ENCODE measurements around the gene CYSTM1. TPM values are rescaled to one million over a fixed set of nuclear protein-coding genes. Genes with fewer than 3 reads are reported as not detected.

The CYSTM1 gene
- total and polyA plus RNA-seq, 2 experiments from 2014 or later = 16.0 to 42.3 TPM

DNA sequence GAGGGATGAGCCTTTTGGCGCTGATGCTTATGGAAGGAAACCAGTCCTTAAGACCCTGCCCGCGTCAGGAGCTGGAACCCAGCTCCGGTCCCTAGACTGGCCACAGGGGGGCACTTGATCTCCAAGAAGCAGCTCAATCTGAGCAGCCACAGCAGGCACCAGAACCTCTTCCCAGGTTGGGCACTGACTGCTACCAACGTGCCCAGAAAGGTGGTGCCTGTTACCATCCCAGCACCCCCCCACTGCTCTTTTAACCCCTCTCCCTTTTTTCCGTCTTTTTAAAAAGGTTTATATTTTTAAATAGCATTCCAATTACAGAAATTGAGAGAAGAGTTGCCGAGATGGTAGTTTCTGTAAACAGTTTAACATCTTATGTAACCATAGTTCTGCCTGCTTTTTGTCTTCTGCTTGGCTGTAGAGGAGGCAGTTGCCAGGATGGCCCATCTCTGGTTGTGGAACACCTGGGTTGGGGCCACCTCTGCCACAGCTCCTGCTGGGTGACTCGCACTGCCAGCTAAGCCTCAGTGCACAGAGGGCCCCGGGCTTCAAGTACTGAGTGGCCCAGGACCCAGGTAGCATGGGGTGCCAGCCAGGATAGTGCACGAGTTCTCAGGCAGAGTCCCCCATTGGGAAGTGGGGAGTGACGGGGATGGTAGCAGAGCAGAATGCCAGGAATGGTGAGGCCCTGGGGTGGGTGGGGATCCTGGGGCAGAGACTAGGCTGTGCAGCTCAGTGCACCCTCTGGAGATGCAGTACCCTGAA lies 65.1 kb downstream of the CYSTM1 start:
- H3K27me3 ChIP-seq (replicated peaks; ENCODE audit: insufficient read depth) = no peaks in the 10 kb centered on the region
- TF ChIP-seq EZH2 (IDR thresholded peaks at IDR 0.05; ENCODE audit: insufficient read depth, poor library complexity, severe bottlenecking) = no peak
- H3K9me2 ChIP-seq (ENCODE audit: insufficient read depth) = no peaks in the 10 kb centered on the region
- DNase-seq = peak; percentile 82
- peaks cover 5% of the 10 kb centered on the region; the same call in 1 of the 2 replicates for H3F3A ChIP-seq (ENCODE audit: insufficient read depth)
- no peak overlapping the region for H3K27ac ChIP-seq
- 31 to 34% methylated on average over 10 to 11 of the region's 11 CpGs for WGBS, 2 experiments (ENCODE audit: low coverage in 1 of 2, low lambda C conversion rate in 2 of 2, missing lambda C conversion rate in 2 of 2)
- H3K9me3 ChIP-seq (ENCODE audit: low read depth) = no peaks in the 10 kb centered on the region
- H3K36me3 ChIP-seq (ENCODE audit: low read depth) = no peaks in the 10 kb centered on the region
- in situ Hi-C loops (cut with MboI) = no loop called here
- 0 out of 2 replicates have a peak, but pooled peaks cover 5% of the 10 kb centered on the region for H3K79me2 ChIP-seq (ENCODE audit: insufficient read depth)
- no peak overlapping the region for H3K9ac ChIP-seq
- H3K4me3 ChIP-seq = no peak overlapping the region
- no peak overlapping the region for H3K4me2 ChIP-seq (ENCODE audit: unreplicated experiment)
- H3K4me1 ChIP-seq (ENCODE audit: insufficient read depth) = peaks cover 19% of the 10 kb centered on the region
- H2AFZ ChIP-seq = no peak overlapping the region
- H4K20me1 ChIP-seq (ENCODE audit: insufficient read depth) = no peaks in the 10 kb centered on the region

DNA sequence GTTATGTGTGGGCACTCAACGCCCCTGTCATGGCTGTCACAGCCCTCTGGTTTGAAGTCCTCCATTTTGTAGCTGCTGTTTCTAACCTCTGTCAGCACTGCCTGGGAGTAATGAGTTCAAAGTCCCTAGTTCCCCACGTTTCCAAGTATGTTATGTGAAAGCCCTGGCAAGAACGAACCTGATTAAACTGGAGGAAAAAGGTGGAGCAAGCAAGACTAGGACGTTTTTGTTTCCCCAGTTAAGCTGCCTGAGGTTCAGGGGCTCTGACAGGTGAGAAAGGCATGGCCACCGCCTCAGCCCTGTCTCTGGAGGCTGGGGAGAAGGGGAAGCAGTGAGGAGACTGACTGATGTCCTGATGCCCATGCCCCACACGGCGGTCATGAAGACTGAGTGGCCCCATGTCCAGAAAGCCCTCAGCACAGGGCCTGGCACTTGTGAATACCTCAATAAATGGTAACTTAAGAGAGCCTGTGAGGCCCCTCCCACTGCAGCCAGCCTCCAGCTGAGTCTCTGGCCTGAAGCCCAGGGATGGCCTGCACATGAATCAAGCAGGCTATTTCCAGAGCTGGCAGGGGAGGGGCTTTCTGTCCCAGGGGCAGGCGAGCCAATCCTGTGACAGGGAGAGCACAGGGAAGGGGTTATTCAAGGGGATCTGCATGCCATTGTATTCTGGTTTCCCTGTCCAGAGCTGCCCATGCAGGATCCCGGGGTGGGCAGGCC lies 66.2 kb downstream of the CYSTM1 start:
- in situ Hi-C loops (cut with MboI) = no loop called here
- Histone ChIP-seq H3K4me3 (no peak overlapping the region), H3F3A (ENCODE audit: insufficient read depth) (peaks cover 11% of the 10 kb centered on the region), H3K9me2 (ENCODE audit: insufficient read depth) (no peaks in the 10 kb centered on the region), H4K20me1 (ENCODE audit: insufficient read depth) (no peaks in the 10 kb centered on the region), H3K27me3 (replicated peaks; ENCODE audit: insufficient read depth) (no peaks in the 10 kb centered on the region), H3K27ac (peak overlapping the region; percentile 11; the same call in 1 of the 2 replicates), H3K9me3 (ENCODE audit: low read depth) (no peaks in the 10 kb centered on the region), H3K36me3 (ENCODE audit: low read depth) (no peaks in the 10 kb centered on the region), H3K4me2 (ENCODE audit: unreplicated experiment) (peak overlapping the region; percentile 33), H3K79me2 (ENCODE audit: insufficient read depth) (0 out of 2 replicates have a peak, but pooled peaks cover 6% of the 10 kb centered on the region), H3K9ac (peak overlapping the region; percentile 27; the same call in 1 of the 2 replicates), H2AFZ (no peak overlapping the region), H3K4me1 (ENCODE audit: insufficient read depth) (peaks cover 29% of the 10 kb centered on the region)
- DNase-seq = peak; percentile 95
- TF ChIP-seq EZH2phosphoT487 (IDR thresholded peaks at IDR 0.05; ENCODE audit: insufficient read depth, low read depth) (no peak), EZH2 (IDR thresholded peaks at IDR 0.05; ENCODE audit: insufficient read depth, poor library complexity, severe bottlenecking) (no peak)
- WGBS, 2 experiments (ENCODE audit: low coverage in 1 of 2, low lambda C conversion rate in 2 of 2, missing lambda C conversion rate in 2 of 2) = 6 to 14% methylated on average over 9 of the region's 9 CpGs

DNA sequence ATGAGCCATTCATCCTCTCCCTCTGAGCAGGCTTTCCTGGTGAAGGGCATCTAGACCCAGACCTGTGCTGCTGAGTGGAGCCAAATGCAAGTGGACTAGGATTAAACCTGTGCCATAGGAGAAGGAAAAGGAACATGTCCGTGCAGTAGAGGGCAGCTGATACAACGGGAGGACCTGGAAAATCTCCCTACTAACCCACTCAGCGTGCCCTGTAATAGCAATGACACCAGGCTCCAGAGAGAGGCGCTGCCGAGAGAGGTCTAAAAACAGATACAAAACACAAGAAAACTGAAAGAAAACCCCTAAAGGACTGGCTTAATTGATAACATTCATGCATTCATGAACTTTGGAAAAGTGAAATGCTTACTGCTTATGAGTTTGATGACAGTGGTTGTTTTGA lies 67.1 kb downstream of the CYSTM1 start:
- Histone ChIP-seq H3K79me2 (ENCODE audit: insufficient read depth) (0 out of 2 replicates have a peak, but pooled peaks cover 6% of the 10 kb centered on the region), H3K4me3 (no peak overlapping the region), H3K27me3 (replicated peaks; ENCODE audit: insufficient read depth) (no peaks in the 10 kb centered on the region), H3K36me3 (ENCODE audit: low read depth) (no peaks in the 10 kb centered on the region), H2AFZ (no peak overlapping the region), H3K9me2 (ENCODE audit: insufficient read depth) (no peaks in the 10 kb centered on the region), H3K4me1 (ENCODE audit: insufficient read depth) (peaks cover 38% of the 10 kb centered on the region), H3K9ac (no peak overlapping the region), H3K27ac (peak overlapping the region; percentile 11; the same call in 1 of the 2 replicates), H4K20me1 (ENCODE audit: insufficient read depth) (no peaks in the 10 kb centered on the region), H3F3A (ENCODE audit: insufficient read depth) (peaks cover 18% of the 10 kb centered on the region), H3K4me2 (ENCODE audit: unreplicated experiment) (no peak overlapping the region), H3K9me3 (ENCODE audit: low read depth) (no peaks in the 10 kb centered on the region)
- 33 to 38% methylated on average over 5 of the region's 5 CpGs for WGBS, 2 experiments (ENCODE audit: low coverage in 1 of 2, low lambda C conversion rate in 2 of 2, missing lambda C conversion rate in 2 of 2)
- peak; percentile 59 for DNase-seq
- in situ Hi-C loops (cut with MboI) = no loop called here
- TF ChIP-seq EZH2phosphoT487 (IDR thresholded peaks at IDR 0.05; ENCODE audit: insufficient read depth, low read depth) = no peak
- TF ChIP-seq EZH2 (IDR thresholded peaks at IDR 0.05; ENCODE audit: insufficient read depth, poor library complexity, severe bottlenecking) = no peak

DNA sequence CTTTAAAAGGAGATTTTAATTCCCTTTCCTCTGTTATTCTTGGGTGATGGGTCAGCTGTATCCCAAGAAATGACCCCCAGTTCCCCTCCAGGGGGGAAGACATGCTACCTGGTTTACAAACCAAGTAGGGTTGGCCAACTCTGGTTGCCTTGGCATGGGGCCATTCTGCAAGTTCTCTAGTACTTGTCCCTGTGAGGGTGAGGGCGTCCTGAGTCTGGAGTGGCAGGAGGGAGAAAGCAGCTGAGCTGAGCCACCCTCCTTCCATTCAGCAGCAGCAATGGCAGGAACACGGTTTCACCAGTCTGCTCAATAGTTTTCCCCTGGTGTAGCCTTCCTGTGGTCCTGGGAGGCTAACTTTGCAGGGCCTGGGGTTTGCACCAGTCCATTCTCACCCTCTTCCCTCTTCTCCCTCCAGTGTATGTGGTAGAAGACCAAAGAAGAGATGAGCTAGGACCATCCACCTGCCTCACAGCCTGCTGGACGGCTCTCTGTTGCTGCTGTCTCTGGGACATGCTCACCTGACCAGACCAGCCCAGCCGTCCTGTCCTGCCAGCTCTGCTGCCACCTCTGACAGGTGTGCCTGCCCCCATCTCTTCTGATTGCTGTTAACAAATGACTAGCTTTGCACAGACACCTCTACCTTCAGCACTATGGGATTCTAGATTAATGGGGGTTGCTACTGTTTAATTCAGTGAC lies 68.0 kb downstream of the CYSTM1 start:
- H2AFZ ChIP-seq = no peak overlapping the region
- TF ChIP-seq EZH2phosphoT487 (IDR thresholded peaks at IDR 0.05; ENCODE audit: insufficient read depth, low read depth) = no peak
- no peak for TF ChIP-seq EZH2 (IDR thresholded peaks at IDR 0.05; ENCODE audit: insufficient read depth, poor library complexity, severe bottlenecking)
- H3K4me2 ChIP-seq (ENCODE audit: unreplicated experiment) = no peak overlapping the region
- peaks cover 42% of the 10 kb centered on the region for H3K4me1 ChIP-seq (ENCODE audit: insufficient read depth)
- H3K36me3 ChIP-seq (ENCODE audit: low read depth) = no peaks in the 10 kb centered on the region
- peaks cover 23% of the 10 kb centered on the region for H3F3A ChIP-seq (ENCODE audit: insufficient read depth)
- H4K20me1 ChIP-seq (ENCODE audit: insufficient read depth) = no peaks in the 10 kb centered on the region
- peaks cover 12% of the 10 kb centered on the region for H3K79me2 ChIP-seq (ENCODE audit: insufficient read depth)
- no peak overlapping the region for H3K4me3 ChIP-seq
- H3K9me2 ChIP-seq (ENCODE audit: insufficient read depth) = no peaks in the 10 kb centered on the region
- H3K9ac ChIP-seq = no peak overlapping the region
- no peak for DNase-seq
- H3K27me3 ChIP-seq (replicated peaks; ENCODE audit: insufficient read depth) = no peaks in the 10 kb centered on the region
- no peaks in the 10 kb centered on the region for H3K9me3 ChIP-seq (ENCODE audit: low read depth)
- 86 to 93% methylated on average over 4 of the region's 4 CpGs for WGBS, 2 experiments (ENCODE audit: low coverage in 1 of 2, low lambda C conversion rate in 2 of 2, missing lambda C conversion rate in 2 of 2)
- in situ Hi-C loops (cut with MboI) = no loop called here
- H3K27ac ChIP-seq = no peak overlapping the region

Measured in GM23248 (cell line).